ENCODE data around the gene RPL11. TPM values are rescaled to one million over a fixed set of nuclear protein-coding genes. Genes with fewer than 3 reads are reported as not detected.
A peak's percentile ranks its signal among the peaks of the same experiment; 100 is the strongest.

RPL11 gene
- total RNA-seq, 2 donors from 2014 or later, result 1,338 to 1,473 TPM

DNA sequence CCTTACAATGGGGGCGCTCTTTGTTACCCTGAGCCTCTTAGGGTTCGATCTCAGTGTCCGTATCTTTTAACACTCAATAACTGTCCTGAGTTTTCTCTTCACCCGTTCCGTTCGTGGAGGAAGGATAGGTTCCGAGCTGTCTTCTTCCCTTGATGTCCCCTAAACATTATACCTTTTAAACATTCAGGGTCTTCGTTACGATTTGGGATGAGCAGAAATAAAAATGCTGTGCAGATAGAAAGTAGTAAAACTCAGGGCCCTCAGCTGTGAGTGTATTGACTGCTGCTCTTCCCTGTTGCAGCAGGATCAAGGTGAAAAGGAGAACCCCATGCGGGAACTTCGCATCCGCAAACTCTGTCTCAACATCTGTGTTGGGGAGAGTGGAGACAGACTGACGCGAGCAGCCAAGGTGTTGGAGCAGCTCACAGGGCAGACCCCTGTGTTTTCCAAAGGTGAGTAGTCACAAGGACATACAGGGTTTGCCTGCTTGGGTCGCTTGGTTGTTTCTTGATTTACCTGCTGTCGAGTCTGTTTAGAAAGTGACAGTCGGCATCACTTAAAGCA lies 784 bp downstream of the RPL11 start:
- TF ChIP-seq, protein P1, sequence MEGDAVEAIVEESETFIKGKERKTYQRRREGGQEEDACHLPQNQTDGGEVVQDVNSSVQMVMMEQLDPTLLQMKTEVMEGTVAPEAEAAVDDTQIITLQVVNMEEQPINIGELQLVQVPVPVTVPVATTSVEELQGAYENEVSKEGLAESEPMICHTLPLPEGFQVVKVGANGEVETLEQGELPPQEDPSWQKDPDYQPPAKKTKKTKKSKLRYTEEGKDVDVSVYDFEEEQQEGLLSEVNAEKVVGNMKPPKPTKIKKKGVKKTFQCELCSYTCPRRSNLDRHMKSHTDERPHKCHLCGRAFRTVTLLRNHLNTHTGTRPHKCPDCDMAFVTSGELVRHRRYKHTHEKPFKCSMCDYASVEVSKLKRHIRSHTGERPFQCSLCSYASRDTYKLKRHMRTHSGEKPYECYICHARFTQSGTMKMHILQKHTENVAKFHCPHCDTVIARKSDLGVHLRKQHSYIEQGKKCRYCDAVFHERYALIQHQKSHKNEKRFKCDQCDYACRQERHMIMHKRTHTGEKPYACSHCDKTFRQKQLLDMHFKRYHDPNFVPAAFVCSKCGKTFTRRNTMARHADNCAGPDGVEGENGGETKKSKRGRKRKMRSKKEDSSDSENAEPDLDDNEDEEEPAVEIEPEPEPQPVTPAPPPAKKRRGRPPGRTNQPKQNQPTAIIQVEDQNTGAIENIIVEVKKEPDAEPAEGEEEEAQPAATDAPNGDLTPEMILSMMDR (conservative IDR thresholded peaks at IDR 0.05), result no peak
- no peak for DNase-seq
- peaks cover 51% of the 10 kb centered on the region for H3K36me3 ChIP-seq (ENCODE audit: control insufficient read depth, insufficient read depth, low read length)
- peak overlapping the region; percentile 98 for H3K4me3 Mint-ChIP-seq
- H3K9me3 ChIP-seq (ENCODE audit: control insufficient read depth, low read length), result peaks cover 6% of the 10 kb centered on the region
- peak overlapping the region; percentile 96 for H3K27ac Mint-ChIP-seq
- H3K27me3 Mint-ChIP-seq (ENCODE audit: insufficient read depth), result no peaks in the 10 kb centered on the region
- peaks cover 36% of the 10 kb centered on the region for H3K4me1 Mint-ChIP-seq
- 6 to 12% methylated on average over 8 to 17 of the region's 17 CpGs for WGBS, 2 experiments (ENCODE audit: insufficient coverage in 1 of 2, insufficient read length in 1 of 2)
- H3K27me3 ChIP-seq (ENCODE audit: control insufficient read depth, insufficient read depth, low read length, poor library complexity, severe bottlenecking), result no peaks in the 10 kb centered on the region
- H3K9ac ChIP-seq (ENCODE audit: extremely low read depth, low read length, poor library complexity, severe bottlenecking), result peak overlapping the region; percentile 91
- H3K4me3 ChIP-seq (ENCODE audit: low read length), result peak overlapping the region; percentile 98
- H3K36me3 Mint-ChIP-seq (ENCODE audit: low read depth), result peaks cover 53% of the 10 kb centered on the region
- H3K9me3 Mint-ChIP-seq, result peaks cover 17% of the 10 kb centered on the region
- peaks cover 4% of the 10 kb centered on the region for H3K4me1 ChIP-seq (ENCODE audit: control insufficient read depth, insufficient read depth, low read length)
- H3K27ac ChIP-seq (ENCODE audit: low read depth, low read length), result no peak overlapping the region

DNA sequence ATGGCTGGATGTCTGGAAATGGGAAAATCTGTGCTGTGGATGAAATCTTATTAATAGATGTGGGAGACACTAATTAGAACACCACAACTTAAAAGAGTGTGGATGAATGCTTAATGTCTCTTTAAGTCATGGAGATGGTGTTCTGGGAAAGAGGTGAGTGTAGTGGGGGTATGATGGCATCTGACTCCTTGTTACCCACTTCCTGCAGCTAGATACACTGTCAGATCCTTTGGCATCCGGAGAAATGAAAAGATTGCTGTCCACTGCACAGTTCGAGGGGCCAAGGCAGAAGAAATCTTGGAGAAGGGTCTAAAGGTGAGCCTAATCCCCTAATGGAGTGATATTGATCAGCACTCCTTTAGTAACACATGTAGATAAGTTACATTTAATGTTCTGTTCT lies 2.0 kb downstream of the RPL11 start:
- TF ChIP-seq, protein P1 (conservative IDR thresholded peaks at IDR 0.05), result no peak
- H3K9me3 Mint-ChIP-seq, result peaks cover 7% of the 10 kb centered on the region
- Histone ChIP-seq H3K9me3 (ENCODE audit: control insufficient read depth, low read length) (peaks cover 6% of the 10 kb centered on the region), H3K9ac (ENCODE audit: extremely low read depth, low read length, poor library complexity, severe bottlenecking) (no peak overlapping the region), H3K27me3 (ENCODE audit: control insufficient read depth, insufficient read depth, low read length, poor library complexity, severe bottlenecking) (no peaks in the 10 kb centered on the region), H3K4me1 (ENCODE audit: control insufficient read depth, insufficient read depth, low read length) (peaks cover 4% of the 10 kb centered on the region), H3K4me3 (ENCODE audit: low read length) (peak overlapping the region; percentile 98), H3K27ac (ENCODE audit: low read depth, low read length) (no peak overlapping the region), H3K36me3 (ENCODE audit: control insufficient read depth, insufficient read depth, low read length) (peaks cover 64% of the 10 kb centered on the region)
- WGBS, 2 experiments (ENCODE audit: insufficient coverage in 1 of 2, insufficient read length in 1 of 2), result 98 to 100% methylated on average over 1 to 2 of the region's 2 CpGs
- H3K27ac Mint-ChIP-seq, result peak overlapping the region; percentile 45
- H3K4me1 Mint-ChIP-seq, result peaks cover 36% of the 10 kb centered on the region
- H3K36me3 Mint-ChIP-seq (ENCODE audit: low read depth), result peaks cover 65% of the 10 kb centered on the region
- no peaks in the 10 kb centered on the region for H3K27me3 Mint-ChIP-seq (ENCODE audit: insufficient read depth)
- DNase-seq, result no peak
- peak overlapping the region; percentile 98 for H3K4me3 Mint-ChIP-seq

DNA sequence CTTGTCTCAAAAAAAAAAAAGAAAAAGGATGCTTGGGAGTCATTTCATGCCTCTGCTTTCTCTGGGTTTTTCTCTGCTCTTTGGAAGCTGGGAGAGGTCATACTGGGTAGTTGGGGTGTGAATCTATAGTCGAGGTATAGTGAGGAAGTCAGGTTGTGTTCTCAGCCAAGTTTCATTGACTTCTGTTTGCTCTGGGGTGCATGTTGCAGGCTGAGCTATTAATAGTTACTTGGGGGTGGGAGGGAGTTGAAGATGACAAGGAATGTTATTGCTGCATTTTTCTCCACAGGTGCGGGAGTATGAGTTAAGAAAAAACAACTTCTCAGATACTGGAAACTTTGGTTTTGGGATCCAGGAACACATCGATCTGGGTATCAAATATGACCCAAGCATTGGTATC lies 2.8 kb downstream of the RPL11 start:
- H3K9me3 Mint-ChIP-seq, result peaks cover 4% of the 10 kb centered on the region
- Histone ChIP-seq H3K27me3 (ENCODE audit: control insufficient read depth, insufficient read depth, low read length, poor library complexity, severe bottlenecking) (no peaks in the 10 kb centered on the region), H3K4me3 (ENCODE audit: low read length) (peak overlapping the region; percentile 98), H3K27ac (ENCODE audit: low read depth, low read length) (no peak overlapping the region), H3K9me3 (ENCODE audit: control insufficient read depth, low read length) (peaks cover 6% of the 10 kb centered on the region), H3K36me3 (ENCODE audit: control insufficient read depth, insufficient read depth, low read length) (peaks cover 71% of the 10 kb centered on the region), H3K9ac (ENCODE audit: extremely low read depth, low read length, poor library complexity, severe bottlenecking) (no peak overlapping the region), H3K4me1 (ENCODE audit: control insufficient read depth, insufficient read depth, low read length) (peaks cover 4% of the 10 kb centered on the region)
- DNase-seq, result no peak
- H3K27ac Mint-ChIP-seq, result no peak overlapping the region
- WGBS, 2 experiments (ENCODE audit: insufficient coverage in 1 of 2, insufficient read length in 1 of 2), result 93 to 94% methylated on average over 3 of the region's 3 CpGs
- peaks cover 72% of the 10 kb centered on the region for H3K36me3 Mint-ChIP-seq (ENCODE audit: low read depth)
- TF ChIP-seq, protein P1 (conservative IDR thresholded peaks at IDR 0.05), result no peak
- peak overlapping the region; percentile 98 for H3K4me3 Mint-ChIP-seq
- peaks cover 36% of the 10 kb centered on the region for H3K4me1 Mint-ChIP-seq
- no peaks in the 10 kb centered on the region for H3K27me3 Mint-ChIP-seq (ENCODE audit: insufficient read depth)

Measured in endodermal cell (in vitro differentiated cells).